AG09319 (cell line): ENCODE measurements around the gene ADIPOR2.

ENCODE experiments used
- DNase-seq: peaks from one replicate; pipeline ENCODE4 v3.0.0-alpha.2; 2010; ENCODE audit warnings: low read depth; ENCODE audit errors: extremely low read depth
- CTCF ChIP-seq: IDR thresholded peaks from 2 replicates; pipeline ENCODE4 v1.5.1; 2011; ENCODE audit warnings: low read depth, mild to moderate bottlenecking, inconsistent platforms, low read length, moderate library complexity

ADIPOR2 gene

GRCh38 chr12:1647285-1647669 lies 43.6 kb upstream of the ADIPOR2 start:
- no peak for DNase-seq
- TF ChIP-seq CTCF, result no peak

GRCh38 chr12:1650260-1650977 lies 40.5 kb upstream of the ADIPOR2 start:
- TF ChIP-seq CTCF, result no peak
- no peak for DNase-seq

GRCh38 chr12:1650978-1651361 lies 39.9 kb upstream of the ADIPOR2 start:
- TF ChIP-seq CTCF, result no peak
- DNase-seq, result no peak

GRCh38 chr12:1651946-1652345 lies 38.9 kb upstream of the ADIPOR2 start:
- no peak for TF ChIP-seq CTCF
- no peak for DNase-seq

- no peak for DNase-seq
- no peak for TF ChIP-seq CTCF
These were observed 35.6 kb upstream of the ADIPOR2 start for GRCh38 chr12:1655225-1655788.

GRCh38 chr12:1656902-1657301 lies 34.0 kb upstream of the ADIPOR2 start:
- no peak for DNase-seq
- TF ChIP-seq CTCF, result no peak

GRCh38 chr12:1657688-1658087 lies 33.2 kb upstream of the ADIPOR2 start:
- TF ChIP-seq CTCF, result no peak
- no peak for DNase-seq
